ENCODE data around the gene TSKU. TPM values are rescaled to one million over a fixed set of nuclear protein-coding genes. Genes with fewer than 3 reads are reported as not detected.
A peak's percentile ranks its signal among the peaks of the same experiment; 100 is the strongest.
"Not testable (repeated sequence)": the region's sequence is repeated elsewhere in the genome, so short reads cannot be mapped to it uniquely, and the experiment has no call there.

TSKU gene
- total RNA-seq, 1 donor from 2014 or later = 27.5 TPM

DNA sequence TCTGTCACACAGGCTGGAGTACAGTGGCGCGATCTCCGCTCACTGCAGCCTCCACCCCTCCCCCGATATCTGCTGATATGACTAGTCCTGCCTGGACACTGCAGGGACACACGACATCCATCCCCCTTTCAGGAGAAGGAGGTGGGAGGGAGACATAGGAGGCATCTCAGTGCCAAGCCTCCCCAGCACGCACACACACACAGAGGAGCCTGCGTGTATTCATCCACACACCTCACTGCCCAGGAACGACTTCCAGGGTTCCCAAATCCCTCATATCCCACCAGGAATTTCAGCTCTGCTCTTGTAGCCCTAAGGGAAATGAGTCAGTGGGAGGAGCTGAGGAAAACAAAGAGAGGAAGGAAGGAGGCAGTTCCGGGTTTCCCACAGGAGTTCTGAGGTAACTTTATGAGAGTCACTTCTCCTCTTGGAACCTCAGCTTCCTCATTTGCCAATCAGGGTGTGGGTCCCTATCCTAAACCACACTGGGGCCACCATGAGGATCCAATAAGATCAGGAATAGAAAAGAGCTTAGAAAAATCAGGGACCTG is 40.4 kb downstream of the TSKU start:
- H3K9me3 Mint-ChIP-seq = peaks cover 2% of the 10 kb centered on the region
- TF ChIP-seq, protein P1, sequence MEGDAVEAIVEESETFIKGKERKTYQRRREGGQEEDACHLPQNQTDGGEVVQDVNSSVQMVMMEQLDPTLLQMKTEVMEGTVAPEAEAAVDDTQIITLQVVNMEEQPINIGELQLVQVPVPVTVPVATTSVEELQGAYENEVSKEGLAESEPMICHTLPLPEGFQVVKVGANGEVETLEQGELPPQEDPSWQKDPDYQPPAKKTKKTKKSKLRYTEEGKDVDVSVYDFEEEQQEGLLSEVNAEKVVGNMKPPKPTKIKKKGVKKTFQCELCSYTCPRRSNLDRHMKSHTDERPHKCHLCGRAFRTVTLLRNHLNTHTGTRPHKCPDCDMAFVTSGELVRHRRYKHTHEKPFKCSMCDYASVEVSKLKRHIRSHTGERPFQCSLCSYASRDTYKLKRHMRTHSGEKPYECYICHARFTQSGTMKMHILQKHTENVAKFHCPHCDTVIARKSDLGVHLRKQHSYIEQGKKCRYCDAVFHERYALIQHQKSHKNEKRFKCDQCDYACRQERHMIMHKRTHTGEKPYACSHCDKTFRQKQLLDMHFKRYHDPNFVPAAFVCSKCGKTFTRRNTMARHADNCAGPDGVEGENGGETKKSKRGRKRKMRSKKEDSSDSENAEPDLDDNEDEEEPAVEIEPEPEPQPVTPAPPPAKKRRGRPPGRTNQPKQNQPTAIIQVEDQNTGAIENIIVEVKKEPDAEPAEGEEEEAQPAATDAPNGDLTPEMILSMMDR (conservative IDR thresholded peaks at IDR 0.05) = no peak
- H3K36me3 Mint-ChIP-seq (ENCODE audit: low read depth) = peaks cover 7% of the 10 kb centered on the region
- no peak overlapping the region for H3K4me3 Mint-ChIP-seq
- H3K27me3 Mint-ChIP-seq (ENCODE audit: low read depth) = no peaks in the 10 kb centered on the region
- H3K4me1 Mint-ChIP-seq = peaks cover 11% of the 10 kb centered on the region
- peak overlapping the region; percentile 90 for H3K27ac Mint-ChIP-seq (ENCODE audit: unreplicated experiment)
- peak; percentile 20 for DNase-seq (ENCODE audit: low read depth, low spot score)

DNA sequence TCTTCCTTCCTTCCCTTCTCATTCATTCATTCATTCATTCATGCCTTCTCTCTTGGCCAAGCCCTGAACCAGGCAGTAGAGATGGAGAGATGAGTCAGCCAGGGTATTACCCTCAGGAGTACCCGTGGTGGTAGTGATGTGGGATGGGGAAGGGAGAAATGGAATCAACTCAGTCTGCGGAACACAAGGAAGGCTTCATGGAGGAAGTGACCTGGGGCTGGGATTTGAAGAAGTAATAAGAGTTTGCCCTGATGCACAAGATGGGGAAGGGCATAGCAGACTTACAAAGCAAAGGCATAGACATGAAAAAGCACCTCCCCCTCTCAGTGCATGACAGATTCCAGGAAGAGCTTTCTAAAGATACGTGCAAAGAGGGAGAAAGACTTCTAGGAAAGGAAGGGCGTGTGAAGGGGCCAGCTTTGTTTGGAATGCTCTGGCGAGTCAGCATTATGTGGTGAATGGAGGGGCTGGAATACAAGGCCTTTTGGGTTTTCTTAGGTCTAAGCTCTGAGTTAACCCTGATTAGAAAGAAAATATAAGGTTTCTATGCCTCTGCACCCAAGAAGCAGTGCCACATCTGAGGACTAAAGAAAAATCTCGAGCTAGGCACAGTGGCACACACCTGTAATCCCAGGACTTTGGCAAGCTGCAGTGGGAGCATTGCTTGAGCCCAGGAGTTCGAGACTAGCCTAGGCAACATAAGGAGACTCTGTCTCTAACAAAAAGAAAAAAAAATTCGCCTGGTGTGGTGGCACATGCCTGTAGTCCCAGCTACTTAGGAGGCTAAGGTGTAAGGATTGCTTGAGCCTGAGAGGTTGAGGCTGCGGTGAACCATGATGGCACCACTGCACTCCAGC is 41.2 kb downstream of the TSKU start:
- H3K36me3 Mint-ChIP-seq (ENCODE audit: low read depth) = peaks cover 7% of the 10 kb centered on the region
- peaks cover 2% of the 10 kb centered on the region for H3K9me3 Mint-ChIP-seq

DNA sequence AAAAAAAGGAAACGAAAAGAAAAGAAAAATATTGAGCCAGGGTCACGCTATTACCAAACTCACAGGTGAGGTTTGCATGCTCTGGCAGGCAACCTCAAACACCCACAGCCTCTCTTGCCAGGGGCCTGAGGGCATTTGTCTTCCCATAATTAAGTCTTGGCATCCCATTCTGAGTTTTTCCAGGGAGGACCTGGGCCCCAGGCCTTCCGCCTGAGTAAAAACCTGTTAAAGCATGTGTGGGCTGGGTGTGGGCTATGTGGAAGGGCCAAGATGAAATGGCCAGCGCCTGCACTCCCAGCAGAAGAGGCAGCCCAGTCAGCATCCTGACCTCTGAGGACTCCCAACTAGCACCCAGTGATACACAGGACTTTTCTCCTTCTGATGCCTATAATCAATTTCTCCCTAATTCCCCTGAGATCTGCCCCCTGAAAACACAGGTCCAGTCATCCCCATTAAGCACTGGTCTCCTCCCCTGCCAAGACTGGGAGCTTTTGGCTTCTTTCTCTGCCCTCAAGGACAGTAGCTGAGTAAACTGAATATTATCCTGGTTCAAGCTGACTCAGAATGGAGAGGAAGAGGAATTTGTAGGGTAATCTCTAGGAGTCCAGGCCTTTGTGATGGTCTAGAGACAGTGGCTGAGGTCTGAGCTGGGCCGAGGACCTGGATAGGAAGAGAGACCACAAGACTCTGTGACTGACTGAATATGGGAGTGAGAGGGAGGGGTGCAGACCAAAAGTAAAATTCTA is 42.0 kb downstream of the TSKU start:
- H3K4me3 Mint-ChIP-seq = no peak overlapping the region
- no peak overlapping the region for H3K27ac Mint-ChIP-seq (ENCODE audit: unreplicated experiment)
- no peaks in the 10 kb centered on the region for H3K27me3 Mint-ChIP-seq (ENCODE audit: low read depth)
- TF ChIP-seq, protein P1 (conservative IDR thresholded peaks at IDR 0.05) = no peak
- no peak for DNase-seq (ENCODE audit: low read depth, low spot score)
- peaks cover 3% of the 10 kb centered on the region for H3K36me3 Mint-ChIP-seq (ENCODE audit: low read depth)
- H3K4me1 Mint-ChIP-seq = peaks cover 11% of the 10 kb centered on the region
- H3K9me3 Mint-ChIP-seq = no peaks in the 10 kb centered on the region

More for the DNA sequence above, 41.2 kb downstream of the TSKU start:
- Mint-ChIP-seq H3K27ac (ENCODE audit: unreplicated experiment) (peak overlapping the region; percentile 90), H3K27me3 (ENCODE audit: low read depth) (no peaks in the 10 kb centered on the region), H3K4me1 (peaks cover 11% of the 10 kb centered on the region), H3K4me3 (no peak overlapping the region)
- DNase-seq (ENCODE audit: low read depth, low spot score) = no peak
- TF ChIP-seq, protein P1 (conservative IDR thresholded peaks at IDR 0.05) = no peak

DNA sequence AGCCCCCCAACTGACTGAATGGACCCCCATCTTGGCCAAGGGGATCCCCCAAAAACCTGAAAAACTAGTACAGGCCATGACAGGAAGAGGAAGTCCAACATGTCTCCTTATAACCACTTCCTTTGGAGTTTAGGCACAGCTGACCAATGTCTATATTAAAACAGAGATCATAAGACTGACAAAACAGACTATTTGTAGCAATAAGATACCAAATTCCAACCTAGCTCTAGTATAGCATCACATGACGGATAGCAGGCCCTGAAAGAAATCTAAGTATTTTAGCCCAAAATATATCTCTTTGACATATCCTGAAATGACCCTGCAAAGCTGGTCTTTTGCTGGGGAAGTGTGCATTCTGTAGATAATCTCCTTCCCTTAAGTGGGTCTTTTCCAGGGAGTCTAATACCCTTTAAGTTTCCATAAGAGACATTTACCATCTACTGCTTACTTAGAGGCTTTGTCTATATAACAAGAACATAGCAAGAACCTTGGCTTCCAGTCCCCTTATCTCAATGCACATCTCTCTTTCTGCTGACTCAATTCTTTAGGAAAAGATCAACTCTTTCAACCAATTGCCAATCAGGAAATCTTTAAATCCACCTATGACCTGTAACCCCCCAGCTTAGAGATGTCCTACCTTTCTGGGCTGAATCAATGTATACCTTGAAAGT is 42.7 kb downstream of the TSKU start:
- Mint-ChIP-seq H3K27ac (ENCODE audit: unreplicated experiment) (no peak overlapping the region), H3K4me3 (no peak overlapping the region), H3K36me3 (ENCODE audit: low read depth) (peaks cover 3% of the 10 kb centered on the region), H3K27me3 (ENCODE audit: low read depth) (no peaks in the 10 kb centered on the region), H3K9me3 (no peaks in the 10 kb centered on the region), H3K4me1 (peaks cover 11% of the 10 kb centered on the region)
- TF ChIP-seq, protein P1 (conservative IDR thresholded peaks at IDR 0.05) = no peak
- no peak for DNase-seq (ENCODE audit: low read depth, low spot score)

DNA sequence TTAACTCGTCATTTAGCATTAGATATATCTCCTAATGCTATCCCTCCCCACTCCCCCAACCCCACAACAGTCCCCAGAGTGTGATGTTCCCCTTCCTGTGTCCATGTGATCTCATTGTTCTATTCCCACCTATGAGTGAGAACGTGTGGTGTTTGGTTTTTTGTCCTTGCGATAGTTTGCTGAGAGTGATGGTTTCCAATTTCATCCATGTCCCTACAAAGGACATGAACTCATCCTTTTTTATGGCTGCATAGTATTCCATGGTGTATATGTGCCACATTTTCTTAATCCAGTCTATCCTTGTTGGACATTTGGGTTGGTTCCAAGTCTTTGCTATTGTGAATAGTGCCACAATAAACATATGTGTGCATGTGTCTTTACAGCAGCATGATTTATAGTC is 43.4 kb downstream of the TSKU start:
- H3K4me3 Mint-ChIP-seq; H3K36me3 Mint-ChIP-seq (ENCODE audit: low read depth); H3K27ac Mint-ChIP-seq (ENCODE audit: unreplicated experiment); DNase-seq (ENCODE audit: low read depth, low spot score); H3K27me3 Mint-ChIP-seq (ENCODE audit: low read depth); H3K9me3 Mint-ChIP-seq: not testable (repeated sequence)
- H3K4me1 Mint-ChIP-seq = peaks cover 11% of the 10 kb centered on the region

DNA sequence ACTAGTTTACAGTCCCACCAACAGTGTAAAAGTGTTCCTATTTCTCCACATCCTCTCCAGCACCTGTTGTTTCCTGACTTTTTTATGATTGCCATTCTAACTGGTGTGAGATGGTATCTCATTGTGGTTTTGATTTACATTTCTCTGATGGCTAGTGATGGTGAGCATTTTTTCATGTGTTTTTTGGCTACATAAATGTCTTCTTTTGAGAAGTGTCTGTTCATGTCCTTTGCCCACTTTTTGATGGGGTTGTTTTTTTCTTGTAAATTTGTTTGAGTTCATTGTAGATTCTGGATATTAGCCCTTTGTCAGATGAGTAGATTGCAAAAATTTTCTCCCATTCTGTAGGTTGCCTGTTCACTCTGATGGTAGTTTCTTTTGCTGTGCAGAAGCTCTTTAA is 43.8 kb downstream of the TSKU start:
- not testable (repeated sequence) for H3K9me3 Mint-ChIP-seq; H3K4me3 Mint-ChIP-seq; H3K27ac Mint-ChIP-seq (ENCODE audit: unreplicated experiment); H3K27me3 Mint-ChIP-seq (ENCODE audit: low read depth); DNase-seq (ENCODE audit: low read depth, low spot score); H3K36me3 Mint-ChIP-seq (ENCODE audit: low read depth)
- peaks cover 11% of the 10 kb centered on the region for H3K4me1 Mint-ChIP-seq
